Activated gamma-delta T cell (primary cell): ENCODE data around the gene PLEKHH2.
"Not testable (repeated sequence)": the region's sequence is repeated elsewhere in the genome, so short reads cannot be mapped to it uniquely, and the experiment has no call there.

ENCODE experiments used
- DNase-seq: peaks from one replicate; lab custom pipeline; 2025; lab: John Stamatoyannopoulos, UW

Gene PLEKHH2

DNA sequence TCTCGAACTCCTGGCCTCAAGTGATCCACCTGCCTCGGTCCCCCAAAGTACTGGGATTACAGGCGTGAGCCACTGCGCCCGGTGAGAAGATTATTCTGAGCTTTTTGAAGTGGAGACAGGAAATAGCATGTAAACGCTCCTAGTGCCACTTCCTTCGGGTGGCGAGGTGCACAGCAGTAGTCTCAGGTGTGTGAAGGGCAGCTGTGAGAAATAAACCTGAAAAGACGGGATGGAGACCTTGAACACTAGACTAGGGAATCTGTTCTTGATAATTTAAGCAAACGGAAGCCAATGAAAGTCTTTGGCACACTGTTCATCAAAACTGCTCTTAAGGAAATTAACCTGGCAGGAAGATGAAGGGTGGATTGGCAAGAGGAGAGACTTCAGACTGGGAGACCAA, 439 bp upstream of the PLEKHH2 start:
- no peak for DNase-seq

DNA sequence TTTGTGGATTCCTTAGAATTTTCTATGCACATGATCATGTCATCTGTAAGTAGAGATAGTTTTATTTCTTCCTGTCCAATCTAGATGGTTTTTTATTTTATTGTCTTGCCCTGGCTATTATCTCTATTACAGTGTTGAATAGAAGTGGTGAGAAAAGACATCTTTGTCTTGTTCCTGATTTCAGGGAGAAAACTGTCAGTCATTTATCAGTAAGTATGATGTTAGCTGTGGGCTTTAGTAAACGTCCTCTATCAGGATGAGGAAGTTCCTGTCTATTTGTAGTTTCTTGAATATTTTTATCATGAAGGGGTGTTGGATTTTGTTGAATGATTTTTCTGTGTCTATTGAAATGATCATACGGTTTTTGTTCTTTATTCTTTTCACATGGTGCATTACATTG, 5.3 kb downstream of the PLEKHH2 start:
- DNase-seq: no peak

DNA sequence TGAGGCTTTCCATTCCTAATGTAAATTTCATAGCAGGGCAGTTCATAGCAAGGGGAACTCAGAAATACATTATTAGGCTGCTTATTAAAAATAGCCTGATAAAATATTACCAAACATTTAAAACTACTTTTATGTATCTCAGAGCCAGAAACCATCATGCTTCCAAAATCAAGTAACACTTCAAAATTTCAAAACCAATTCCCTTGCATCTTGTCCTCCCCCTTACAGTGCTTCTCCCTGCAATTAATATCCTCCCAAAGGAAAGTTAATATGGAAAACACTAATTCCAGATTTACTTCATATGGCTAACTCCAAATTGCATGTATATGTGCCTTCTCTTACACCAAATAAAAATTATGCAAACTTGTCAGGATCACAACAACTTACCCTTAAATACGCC, 6.6 kb downstream of the PLEKHH2 start:
- DNase-seq: no peak

DNA sequence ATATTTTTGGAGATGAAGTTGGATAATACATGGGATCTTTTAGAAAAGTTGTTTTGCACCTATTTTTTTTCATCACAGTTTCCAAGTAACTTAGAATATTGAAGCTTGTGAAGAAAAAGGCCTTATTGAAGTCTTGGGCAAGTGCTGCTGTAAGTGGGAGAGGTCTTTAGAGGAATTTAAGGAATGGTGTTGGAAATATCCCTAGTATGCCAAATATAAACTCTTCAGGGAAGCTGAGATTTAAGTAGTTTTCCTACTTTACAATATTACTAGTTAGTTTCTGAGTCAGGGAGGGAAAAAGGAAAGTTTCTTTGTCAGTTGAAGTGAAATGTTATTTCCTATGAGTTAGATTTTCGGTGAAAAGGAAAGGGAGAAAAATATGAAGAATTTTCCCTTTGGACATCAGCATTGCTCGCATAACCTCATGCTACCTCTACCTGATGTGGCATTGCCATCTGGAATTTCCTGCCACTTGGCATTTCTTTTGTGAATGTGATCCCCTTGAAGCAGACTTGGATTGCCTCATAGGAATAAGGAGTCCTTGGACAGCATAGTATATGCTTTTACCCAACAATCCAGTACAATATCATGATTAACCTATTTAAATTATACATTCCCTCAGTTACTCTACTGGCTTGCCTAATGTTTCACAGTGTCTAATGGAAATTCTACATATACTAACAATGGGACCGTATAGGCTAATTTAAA, 12.1 kb downstream of the PLEKHH2 start:
- DNase-seq: no peak

DNA sequence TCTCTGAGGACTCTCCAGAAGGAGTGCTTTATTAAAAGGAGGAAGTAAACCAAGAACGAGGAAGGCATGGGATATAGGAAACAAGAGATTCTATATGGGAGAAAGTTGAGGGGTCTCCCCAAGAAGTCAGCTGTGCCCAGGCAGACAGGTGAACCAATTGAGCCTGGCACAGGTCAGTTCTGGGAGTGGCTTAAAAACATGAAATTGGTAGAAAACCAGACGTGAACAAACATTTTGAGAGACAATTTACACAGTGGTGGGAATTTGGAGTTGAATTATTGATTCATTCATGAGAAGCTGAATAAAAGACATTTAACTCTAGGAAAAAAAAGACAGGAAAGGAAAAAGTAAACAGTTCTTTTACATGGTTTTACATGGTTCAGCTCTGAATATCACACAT, 16.4 kb downstream of the PLEKHH2 start:
- DNase-seq: no peak

DNA sequence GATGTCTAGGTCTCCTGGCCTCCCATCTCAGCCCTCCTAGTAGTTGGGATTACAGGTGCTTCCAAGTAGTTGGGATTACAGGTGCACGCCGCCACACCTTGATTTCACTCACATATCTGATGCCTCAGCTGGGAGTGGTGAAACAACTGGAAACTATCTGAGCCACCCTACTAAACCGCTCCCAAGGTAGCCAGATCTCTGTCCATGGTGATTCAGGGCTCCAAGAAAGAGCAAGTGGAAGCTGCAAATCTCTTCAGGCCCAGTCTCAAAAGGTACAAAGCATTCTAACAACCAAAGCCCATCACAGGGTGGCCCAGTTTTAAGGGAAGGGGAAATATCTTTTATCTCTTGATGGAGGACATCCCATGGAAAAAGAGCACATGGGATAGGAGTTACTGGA, 20.2 kb downstream of the PLEKHH2 start:
- DNase-seq: no peak

DNA sequence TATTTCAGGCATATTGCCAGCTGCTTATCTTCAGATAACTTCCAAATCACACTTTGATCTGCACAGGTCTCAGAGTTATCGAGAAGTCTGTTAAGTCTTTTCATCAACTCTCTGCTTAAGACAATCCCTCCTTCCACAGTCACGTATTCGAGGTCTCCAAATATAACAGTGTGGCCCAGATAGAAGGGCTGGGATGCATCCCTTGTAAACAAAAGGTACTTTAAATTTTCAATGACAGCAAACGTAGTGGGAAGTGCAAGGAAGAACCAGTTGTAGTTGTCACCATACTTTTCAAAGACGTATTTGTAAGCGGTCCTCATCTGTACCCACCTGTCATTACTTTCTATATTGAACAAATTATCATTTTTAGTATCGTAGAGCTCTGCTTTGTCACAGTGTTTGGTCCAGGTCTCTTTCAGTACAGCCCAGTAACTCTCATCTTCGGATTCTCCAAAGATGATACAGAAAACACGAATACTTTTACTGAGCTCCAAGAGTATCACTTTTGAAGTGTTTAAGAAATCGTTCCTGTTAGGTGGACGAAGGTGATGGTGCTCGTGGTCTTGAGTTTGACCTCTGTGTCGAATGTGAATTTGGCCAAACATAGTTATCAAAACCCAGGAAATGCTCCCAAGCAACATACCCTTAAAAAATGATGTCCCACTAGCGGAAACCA, 38.7 kb downstream of the PLEKHH2 start:
- DNase-seq: no peak

DNA sequence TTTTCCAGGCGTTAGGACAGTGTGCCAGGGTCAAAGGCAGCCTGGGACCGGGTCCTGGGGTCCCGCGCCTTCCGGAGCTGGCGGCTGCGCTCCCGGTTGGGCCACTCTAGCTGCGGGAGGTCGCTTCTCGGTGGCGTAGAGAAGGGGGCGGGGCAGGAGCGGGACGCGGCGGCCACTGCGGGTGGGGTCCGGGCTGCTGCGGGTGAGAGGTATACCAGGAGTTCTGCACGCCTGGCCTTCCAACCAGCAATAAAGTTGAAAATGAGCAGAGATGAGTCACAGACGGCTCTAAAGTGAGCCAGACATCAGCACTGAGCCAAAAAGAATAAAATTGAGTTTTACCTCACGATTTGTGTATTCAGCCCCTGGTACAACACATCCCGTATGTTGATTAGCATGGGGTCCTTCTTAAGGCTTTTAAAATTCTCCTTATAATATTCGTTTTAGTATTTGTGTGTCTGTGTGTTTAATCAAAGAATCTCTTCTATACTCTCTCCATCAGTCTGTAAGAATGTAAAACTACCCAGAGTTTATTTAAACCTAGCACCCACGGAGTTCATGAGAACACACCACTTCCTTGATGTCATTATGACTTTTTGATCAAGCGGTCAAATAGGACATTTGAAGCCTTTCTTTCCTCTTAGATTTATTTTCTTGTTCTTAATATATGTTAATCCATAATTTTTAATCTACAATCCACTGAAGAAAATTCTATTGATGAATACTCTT, 39.4 kb downstream of the PLEKHH2 start, which contains the start of gene C1GALT1C1L:
Gene C1GALT1C1L (minus strand): TSS at position 108 of the 729 bp plus-strand sequence. CDS start 107 bp downstream, at position 1.
- DNase-seq: no peak

DNA sequence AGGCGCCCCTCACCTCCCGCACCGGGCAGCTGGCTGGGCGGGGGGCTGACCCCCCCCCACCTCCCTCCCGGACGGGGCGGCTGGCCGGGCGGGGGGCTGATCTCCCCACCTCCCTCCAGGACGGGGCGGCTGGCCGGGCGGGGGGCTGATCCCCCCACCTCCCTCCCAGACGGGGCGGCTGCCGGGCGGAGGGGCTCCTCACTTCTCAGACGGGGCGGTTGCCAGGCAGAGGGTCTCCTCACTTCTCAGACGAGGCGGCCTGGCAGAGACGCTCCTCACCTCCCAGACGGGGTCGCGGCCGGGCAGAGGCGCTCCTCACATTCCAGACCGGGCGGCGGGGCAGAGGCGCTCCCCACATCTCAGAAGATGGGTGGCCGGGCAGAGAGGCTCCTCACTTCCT, 40.7 kb downstream of the PLEKHH2 start:
- not testable (repeated sequence) for DNase-seq

DNA sequence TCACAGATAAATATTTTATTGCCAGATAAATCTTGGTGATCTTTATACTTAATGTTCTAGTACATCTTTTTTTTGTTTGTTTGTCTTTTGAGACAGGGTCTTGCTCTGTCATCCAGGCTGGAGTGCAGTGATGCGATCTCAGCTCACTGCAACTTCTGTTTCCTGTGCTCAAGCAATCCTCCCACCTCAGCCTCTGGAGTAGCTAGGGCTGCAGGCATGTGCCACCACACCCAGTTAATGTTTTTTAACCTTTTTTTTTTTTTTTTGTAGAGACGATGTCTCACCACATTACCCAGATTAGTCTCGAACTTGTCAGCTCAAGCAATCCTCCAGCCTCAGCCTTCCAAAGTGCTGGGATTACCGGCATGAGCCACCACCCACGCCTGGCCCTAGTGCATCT, 48.3 kb downstream of the PLEKHH2 start:
- no peak for DNase-seq

DNA sequence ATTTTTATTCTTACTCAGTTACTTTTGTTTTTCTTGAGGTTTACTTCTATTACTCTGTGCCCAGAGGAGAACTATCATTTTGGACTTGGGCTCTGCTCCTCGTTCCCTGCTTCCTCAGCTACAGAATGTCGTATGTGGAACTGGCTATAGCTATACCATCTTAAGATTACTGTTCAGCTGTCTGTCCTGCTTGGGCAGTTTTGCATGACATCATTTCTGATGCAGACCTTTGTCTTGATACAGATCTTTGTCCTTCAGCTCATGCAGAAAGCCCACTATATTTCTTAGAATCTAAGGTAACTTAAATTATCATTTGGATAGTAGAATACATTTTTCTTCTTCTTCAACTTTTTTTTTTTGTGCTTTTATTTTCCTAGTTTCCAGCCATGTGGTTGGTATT, 52.9 kb downstream of the PLEKHH2 start:
- no peak for DNase-seq

DNA sequence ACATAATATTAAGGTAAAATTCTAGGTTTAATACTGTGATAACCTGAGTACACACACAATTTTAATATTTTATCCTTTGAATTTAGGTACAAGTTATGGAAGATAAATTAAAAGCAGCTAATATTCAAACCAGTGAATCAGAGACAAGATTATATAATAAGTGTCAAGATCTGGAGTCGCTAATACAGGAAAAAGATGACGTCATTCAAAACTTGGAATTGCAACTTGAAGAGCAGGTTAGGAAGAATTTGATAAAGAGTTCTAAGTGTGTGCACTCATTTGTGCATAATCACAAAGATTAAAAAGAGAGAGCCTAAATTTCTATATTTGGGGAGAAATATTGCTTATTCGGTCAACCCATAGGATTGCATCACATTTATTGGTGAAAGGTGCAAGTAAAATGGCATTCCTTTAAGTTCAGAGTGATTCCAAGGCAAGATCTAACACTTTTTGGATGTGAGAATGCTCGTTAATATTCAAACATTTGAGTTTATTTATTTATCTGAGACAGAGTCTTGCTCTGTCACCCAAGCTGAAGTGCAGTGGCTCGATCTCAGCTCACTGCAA, 55.5 kb downstream of the PLEKHH2 start:
- no peak for DNase-seq

DNA sequence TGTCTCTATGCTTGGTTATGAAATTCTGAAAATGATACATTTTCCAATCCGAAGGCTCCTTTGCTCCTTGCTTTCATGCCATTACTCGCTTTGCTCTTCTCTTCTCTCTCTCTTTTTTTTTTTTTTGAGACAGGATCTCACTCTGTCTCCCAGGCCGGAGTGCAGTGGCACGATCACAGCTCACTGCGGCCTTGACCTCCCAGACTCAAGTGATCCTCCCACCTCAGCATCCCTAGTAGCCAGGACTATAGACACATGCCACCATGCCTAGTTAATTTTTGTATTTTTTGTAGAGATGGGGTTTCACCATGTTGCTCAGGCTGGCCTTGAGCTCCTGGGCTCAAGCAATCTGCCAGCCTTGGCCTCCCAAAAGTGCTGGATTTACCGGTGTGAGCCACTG, 61.1 kb downstream of the PLEKHH2 start:
- DNase-seq: not testable (repeated sequence)

DNA sequence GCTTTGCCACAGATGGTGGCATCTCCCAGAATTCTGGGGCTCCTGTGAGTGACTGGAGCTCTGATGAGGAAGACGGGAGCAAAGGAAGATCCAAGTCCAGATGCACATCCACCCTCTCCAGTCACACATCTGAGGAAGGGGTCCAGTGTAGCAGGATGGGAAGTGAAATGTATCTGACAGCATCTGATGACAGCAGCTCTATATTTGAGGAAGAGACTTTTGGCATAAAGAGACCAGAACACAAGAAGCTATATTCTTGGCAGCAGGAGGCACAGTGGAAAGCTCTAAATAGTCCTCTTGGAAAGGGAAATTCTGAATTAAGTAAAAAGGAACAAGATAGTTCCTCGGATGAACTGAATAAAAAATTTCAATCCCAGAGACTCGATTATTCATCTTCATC, 62.7 kb downstream of the PLEKHH2 start:
- DNase-seq: no peak

DNA sequence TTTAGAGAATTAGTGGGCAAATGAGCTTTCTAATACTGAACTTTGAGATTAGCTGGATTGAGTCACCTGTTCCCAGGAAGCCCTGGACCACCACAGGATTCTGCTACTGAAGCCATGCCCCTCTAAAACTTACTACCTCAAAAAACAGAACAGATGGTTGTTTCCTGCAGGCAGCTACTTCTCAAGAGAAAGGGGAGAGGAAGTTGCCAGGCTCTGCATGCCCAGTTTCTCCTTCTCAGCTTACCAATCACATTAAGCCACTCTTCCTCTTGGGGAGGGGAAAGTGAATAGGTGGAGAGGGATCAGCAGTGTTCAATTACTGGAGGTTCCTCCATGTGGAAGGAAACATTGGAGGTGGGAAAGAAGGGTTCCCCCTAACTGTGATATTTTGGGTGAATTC, 64.1 kb downstream of the PLEKHH2 start:
- DNase-seq: no peak

DNA sequence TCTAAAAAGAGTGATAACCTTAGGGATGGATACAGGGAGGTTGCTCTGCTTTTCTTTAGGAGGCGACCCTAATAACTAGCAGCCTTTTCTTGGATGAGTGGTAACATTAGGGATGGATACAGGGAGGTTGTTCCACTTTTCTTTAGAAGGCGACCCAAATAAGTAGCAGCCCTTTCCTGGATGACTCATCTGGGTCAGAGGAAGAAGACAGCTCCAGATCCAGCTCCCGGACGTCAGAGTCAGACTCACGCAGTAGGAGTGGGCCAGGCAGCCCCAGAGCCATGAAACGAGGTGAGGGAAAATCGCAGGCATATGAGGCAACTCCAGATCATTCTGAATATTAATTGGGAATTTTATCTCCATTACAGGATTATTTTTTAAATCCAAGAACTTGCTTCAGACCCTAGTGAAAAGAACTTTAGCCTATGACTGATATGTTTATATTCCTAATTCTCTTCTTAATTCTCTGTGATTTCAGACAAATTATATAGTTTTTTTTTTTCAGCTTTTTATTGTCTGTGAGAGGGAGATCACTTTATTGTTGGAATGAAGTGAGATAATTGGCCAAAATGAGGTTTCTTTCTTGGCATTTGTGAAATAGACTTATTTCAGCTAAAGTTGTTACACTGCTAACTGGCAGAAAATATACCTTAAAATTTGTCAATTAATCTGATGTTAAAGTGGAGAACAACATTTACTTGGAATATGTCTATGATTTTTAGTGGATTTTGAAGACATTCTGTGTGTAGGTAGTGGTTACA, 70.4 kb downstream of the PLEKHH2 start:
- DNase-seq: no peak

DNA sequence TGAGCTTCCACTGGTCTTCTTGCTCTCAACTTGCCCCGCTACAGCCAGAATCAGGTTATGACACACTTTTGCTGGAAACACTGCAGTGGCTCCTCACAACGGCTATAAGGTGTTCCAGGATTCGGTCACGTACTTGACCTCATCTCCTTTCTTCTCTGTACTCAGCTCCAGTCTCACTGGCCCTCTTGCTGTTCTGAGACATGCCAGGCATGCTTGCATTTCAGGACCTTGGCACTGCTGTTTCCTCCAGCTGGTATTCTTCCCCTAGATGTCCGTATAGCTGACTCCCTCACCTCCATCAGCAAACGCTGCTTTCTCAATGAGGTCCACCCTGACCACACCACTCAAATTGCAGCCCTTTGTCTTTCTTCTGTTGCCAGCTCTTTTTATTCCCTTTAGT, 71.1 kb downstream of the PLEKHH2 start:
- no peak for DNase-seq

DNA sequence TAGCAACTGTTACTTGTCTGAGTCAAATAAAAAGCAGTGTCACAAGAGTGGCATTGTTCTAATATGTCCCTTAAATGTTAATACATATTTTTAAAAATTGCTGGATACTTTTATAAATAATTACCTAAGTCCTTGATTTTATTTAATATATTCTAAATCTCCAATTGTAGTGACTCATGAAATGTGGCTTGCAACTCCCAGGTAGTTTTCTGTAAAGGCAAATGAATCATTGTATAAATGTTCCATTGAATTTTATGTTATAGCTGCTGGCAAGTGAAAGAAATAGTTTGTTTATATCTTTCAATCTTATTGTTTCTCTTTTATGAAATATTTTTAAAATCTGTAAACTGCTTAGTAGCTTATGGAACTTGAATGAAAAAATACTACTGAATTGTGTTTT, 71.8 kb downstream of the PLEKHH2 start:
- no peak for DNase-seq

DNA sequence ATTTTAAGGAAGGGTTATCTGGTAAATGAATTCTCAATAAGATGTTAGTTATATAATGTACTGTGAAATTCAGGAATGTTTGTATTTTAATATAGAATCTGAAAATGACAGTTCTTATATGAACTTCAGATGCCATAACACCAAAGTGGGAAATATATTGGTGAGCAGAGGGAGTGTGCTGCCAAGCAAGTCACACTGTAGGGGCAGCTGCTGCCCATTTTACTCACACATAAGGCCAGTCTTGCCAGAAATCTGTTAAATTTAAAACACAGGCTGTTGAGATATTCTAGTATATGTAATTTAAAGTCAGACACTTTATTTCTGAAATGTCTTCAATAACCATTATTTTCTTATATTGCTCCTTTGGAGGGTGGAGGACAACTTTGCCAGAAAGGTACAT, 73.8 kb downstream of the PLEKHH2 start:
- no peak for DNase-seq

DNA sequence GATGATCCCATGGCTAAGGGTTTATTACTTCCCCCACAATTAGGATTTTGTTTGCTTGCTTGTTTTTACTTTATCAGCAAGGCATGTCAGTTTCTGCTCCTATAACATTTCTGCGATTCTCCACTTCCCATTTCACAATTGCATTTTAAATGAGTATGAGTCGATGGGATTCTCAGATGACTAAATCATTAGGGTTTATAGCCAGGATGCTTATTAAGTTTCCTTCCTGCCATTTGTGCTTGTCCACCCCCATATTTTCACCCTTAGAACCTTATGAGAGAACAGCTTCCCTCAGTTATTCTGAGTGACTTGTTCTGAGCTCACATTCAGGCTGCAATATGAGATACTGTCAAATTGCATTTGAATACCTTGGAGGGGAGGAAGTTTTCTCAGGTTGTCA, 77.1 kb downstream of the PLEKHH2 start:
- DNase-seq: no peak

DNA sequence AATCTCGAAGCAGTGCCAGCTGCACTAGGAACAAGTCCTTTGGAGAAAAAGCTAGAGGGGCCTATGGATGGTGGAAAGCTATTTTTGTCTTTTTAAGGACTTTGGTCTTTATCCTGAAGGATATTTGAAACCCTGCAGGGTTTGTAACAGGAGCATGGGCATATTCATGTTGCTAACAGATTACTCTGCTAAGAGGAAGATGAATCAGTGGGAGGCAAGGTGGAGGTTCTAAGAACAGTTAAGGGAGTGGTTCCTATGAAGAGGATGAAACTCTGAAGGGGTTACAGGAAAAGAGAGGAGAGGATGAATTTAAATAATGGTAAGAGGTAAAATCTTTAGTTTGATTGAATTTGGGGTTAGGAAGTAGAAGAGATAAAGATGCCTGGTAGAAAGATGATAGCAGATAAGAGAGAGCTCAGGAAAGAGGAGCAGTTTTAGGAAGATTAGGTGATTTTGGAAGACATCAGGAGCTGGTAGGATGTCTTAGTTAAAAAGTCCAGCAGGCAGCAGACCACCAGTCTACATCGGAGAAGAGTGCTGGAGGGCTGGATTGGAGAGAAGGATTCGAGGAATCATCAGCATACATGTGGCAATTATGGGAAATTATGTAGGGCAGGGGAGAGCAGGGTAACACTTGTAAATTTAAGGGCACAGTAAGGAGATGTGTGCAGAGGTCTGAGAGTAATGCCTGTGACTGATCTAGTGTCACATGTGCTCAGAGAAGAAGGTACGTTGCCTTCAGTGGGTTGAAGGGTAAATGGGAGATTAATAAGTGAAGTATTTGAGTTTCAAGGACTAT, 78.4 kb downstream of the PLEKHH2 start:
- DNase-seq: no peak
